Esophagus (tissue), 2 donors: ENCODE measurements around the gene DNLZ. TPM values are rescaled to one million over a fixed set of nuclear protein-coding genes. Genes with fewer than 3 reads are reported as not detected.

Experiments used
- H3K27ac ChIP-seq, 2 donors: one replicate each; pipeline ENCODE4 v1.5.1; 2013; ENCODE audit warnings: low read depth in 2 of 2, mild to moderate bottlenecking in 2 of 2, inconsistent platforms in 1 of 2, low read length in 1 of 2, moderate library complexity in 1 of 2
- H3K27me3 ChIP-seq, 2 donors: one replicate each; pipeline ENCODE4 v1.6.1; 2013; ENCODE audit warnings: low read length in 2 of 2, control low read depth in 1 of 2, mild to moderate bottlenecking in 1 of 2; ENCODE audit not compliant: insufficient read depth in 2 of 2, control insufficient read depth in 1 of 2
- H3K36me3 ChIP-seq, 2 donors: one replicate each; pipeline ENCODE4 v1.6.1; 2013; ENCODE audit warnings: low read length in 1 of 2; ENCODE audit not compliant: control insufficient read depth in 2 of 2, insufficient read depth in 2 of 2
- H3K4me1 ChIP-seq, 2 donors: one replicate each; pipeline ENCODE4 v1.6.1; 2013; ENCODE audit warnings: low read length in 1 of 2; ENCODE audit not compliant: control insufficient read depth in 2 of 2, insufficient read depth in 2 of 2
- H3K4me3 ChIP-seq, 2 donors: one replicate each; pipeline ENCODE4 v1.5.1; 2013; ENCODE audit warnings: low read length in 2 of 2, mild to moderate bottlenecking in 2 of 2, low read depth in 1 of 2, moderate library complexity in 1 of 2
- H3K9me3 ChIP-seq, 2 donors: one replicate each; pipeline ENCODE4 v1.6.1; 2013; ENCODE audit warnings: mild to moderate bottlenecking in 2 of 2, low read depth in 1 of 2, low read length in 1 of 2, moderate library complexity in 1 of 2; ENCODE audit not compliant: control insufficient read depth in 2 of 2, insufficient read depth in 1 of 2
- WGBS, 2 donors: extraction: QIAGEN DNeasy Blood & Tissue Kit; methylation state at CpG; one replicate each; pipeline ENCODE4 v1.1.7; 2013; 5-methylcytosine and 5-hydroxymethylcytosine counted together
- polyA plus RNA-seq, 2 donors: library from polyadenylated mRNA; stranded (reverse); fragments of 200-250 nt; gene quantifications; one replicate each; pipeline ENCODE4 v1.2.3, GENCODE V29; 2013
- donor health status: healthy with polysubstance abuse.
- donor health status: Bipolar disorder and iron deficiency.

DNLZ gene
- polyA plus RNA-seq, 2 donors: 7.1 to 10.1 TPM

DNA sequence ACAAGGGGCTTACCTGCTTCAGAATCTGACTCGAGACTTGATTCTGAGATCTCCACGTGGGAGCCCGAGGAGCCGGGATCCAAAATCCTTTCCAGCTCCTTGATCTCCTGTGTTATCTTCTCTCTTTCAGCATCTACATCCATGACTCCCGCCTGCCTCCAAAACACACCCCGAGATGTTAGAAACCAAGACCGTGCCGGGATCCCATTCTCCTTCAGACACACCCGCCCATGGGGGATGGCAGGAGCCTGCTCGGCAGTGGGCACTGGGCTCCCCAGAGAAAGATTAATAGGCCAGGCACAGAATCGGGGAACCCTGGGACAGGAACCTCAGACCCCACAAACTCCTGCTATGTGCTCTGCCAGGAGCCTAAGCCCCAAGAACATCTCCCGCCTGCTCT lies 34.7 kb upstream of the DNLZ start:
- Histone ChIP-seq H3K4me3 (no peak overlapping the region), H3K27ac (no peak overlapping the region), H3K27me3 (no peaks in the 10 kb centered on the region), H3K36me3 (peaks cover 10 to 45% of the 10 kb centered on the region in 2 donors), H3K9me3 (no peaks in the 10 kb centered on the region), H3K4me1 (peaks cover 0 to 14% of the 10 kb centered on the region in 2 donors)
- 91 to 92% methylated on average over 12 of the region's 12 CpGs for WGBS, 2 donors

DNA sequence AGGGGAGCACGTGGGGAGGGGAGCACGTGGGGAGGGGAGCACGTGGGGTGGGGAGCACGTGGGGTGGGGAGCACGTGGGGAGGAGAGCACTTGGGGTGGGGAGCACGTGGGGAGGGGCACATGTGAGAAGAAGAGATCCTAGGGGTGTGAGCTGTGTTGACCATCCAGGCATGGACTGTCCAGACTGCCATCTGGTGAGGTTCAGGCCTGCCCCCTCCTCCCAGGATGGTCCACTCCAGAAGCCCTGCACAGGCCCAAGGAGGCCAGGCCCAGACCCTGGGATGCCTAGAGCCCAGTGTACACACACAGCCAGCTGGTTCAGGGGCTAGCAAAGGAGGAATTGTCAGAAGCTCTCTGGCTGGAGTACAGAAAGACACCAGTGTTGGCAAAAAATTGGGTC lies 34.1 kb upstream of the DNLZ start:
- H3K27ac ChIP-seq: no peak overlapping the region
- 71 to 81% methylated on average over 6 of the region's 6 CpGs for WGBS, 2 donors

DNA sequence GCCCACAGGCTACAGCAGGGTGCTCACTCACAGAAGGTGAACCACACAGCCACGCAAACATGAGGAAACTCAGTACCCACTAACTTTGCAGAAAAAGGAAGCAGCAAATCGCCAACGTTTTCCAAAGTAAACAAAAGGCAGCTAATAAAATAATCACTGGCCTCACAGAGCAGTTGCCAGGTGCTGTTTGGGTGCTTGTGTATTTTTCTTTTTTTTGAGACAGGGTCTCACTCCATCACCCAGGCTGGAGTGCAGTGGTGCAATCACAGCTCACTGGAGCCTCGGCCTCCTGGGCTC lies 32.6 kb upstream of the DNLZ start:
- H3K27me3 ChIP-seq: no peaks in the 10 kb centered on the region
- no peaks in the 10 kb centered on the region for H3K9me3 ChIP-seq
- no peak overlapping the region for H3K27ac ChIP-seq
- H3K4me3 ChIP-seq: no peak overlapping the region
- WGBS, 2 donors: 67 to 75% methylated on average over 4 of the region's 4 CpGs
- H3K4me1 ChIP-seq: peaks cover 0 to 14% of the 10 kb centered on the region in 2 donors
- H3K36me3 ChIP-seq: peaks cover 14 to 49% of the 10 kb centered on the region in 2 donors

More for the DNA sequence above, 34.1 kb upstream of the DNLZ start:
- peaks cover 10 to 44% of the 10 kb centered on the region in 2 donors for H3K36me3 ChIP-seq
- H3K4me3 ChIP-seq: no peak overlapping the region
- H3K27me3 ChIP-seq: no peaks in the 10 kb centered on the region
- no peaks in the 10 kb centered on the region for H3K9me3 ChIP-seq
- peaks cover 0 to 14% of the 10 kb centered on the region in 2 donors for H3K4me1 ChIP-seq

- WGBS, 2 donors: 84 to 87% methylated on average over 26 of the region's 26 CpGs
- no peak overlapping the region for H3K27ac ChIP-seq
- H3K9me3 ChIP-seq: no peaks in the 10 kb centered on the region
- no peaks in the 10 kb centered on the region for H3K27me3 ChIP-seq
- peaks cover 0 to 14% of the 10 kb centered on the region in 2 donors for H3K4me1 ChIP-seq
- H3K4me3 ChIP-seq: no peak overlapping the region
- peaks cover 14 to 49% of the 10 kb centered on the region in 2 donors for H3K36me3 ChIP-seq
These were observed 32.0 kb upstream of the DNLZ start for GRCh38 chr9:136395345-136396218.

GRCh38 chr9:136395020-136395340 lies 31.4 kb upstream of the DNLZ start:
- Histone ChIP-seq H3K27me3 (no peaks in the 10 kb centered on the region), H3K9me3 (no peaks in the 10 kb centered on the region), H3K36me3 (peaks cover 14 to 49% of the 10 kb centered on the region in 2 donors), H3K4me1 (peaks cover 0 to 10% of the 10 kb centered on the region in 2 donors), H3K4me3 (no peak overlapping the region), H3K27ac (no peak overlapping the region)
- WGBS, 2 donors: 92 to 93% methylated on average over 13 of the region's 13 CpGs

- Histone ChIP-seq H3K4me3 (no peak overlapping the region), H3K27ac (no peak overlapping the region), H3K36me3 (peaks cover 14 to 50% of the 10 kb centered on the region in 2 donors), H3K27me3 (no peaks in the 10 kb centered on the region), H3K9me3 (no peaks in the 10 kb centered on the region), H3K4me1 (peaks cover 0 to 9% of the 10 kb centered on the region in 2 donors)
- WGBS, 2 donors: 92 to 94% methylated on average over 21 of the region's 21 CpGs
These were observed 30.9 kb upstream of the DNLZ start for GRCh38 chr9:136394312-136395019.

- H3K36me3 ChIP-seq: peaks cover 21 to 56% of the 10 kb centered on the region in 2 donors
- H3K4me1 ChIP-seq: peaks cover 0 to under 1% of the 10 kb centered on the region in 2 donors
- 84 to 87% methylated on average over 17 of the region's 17 CpGs for WGBS, 2 donors
- H3K4me3 ChIP-seq: no peak overlapping the region
- H3K27ac ChIP-seq: no peak overlapping the region
- no peaks in the 10 kb centered on the region for H3K9me3 ChIP-seq
- H3K27me3 ChIP-seq: no peaks in the 10 kb centered on the region
These were observed 30.0 kb upstream of the DNLZ start for GRCh38 chr9:136393531-136393930.

DNA sequence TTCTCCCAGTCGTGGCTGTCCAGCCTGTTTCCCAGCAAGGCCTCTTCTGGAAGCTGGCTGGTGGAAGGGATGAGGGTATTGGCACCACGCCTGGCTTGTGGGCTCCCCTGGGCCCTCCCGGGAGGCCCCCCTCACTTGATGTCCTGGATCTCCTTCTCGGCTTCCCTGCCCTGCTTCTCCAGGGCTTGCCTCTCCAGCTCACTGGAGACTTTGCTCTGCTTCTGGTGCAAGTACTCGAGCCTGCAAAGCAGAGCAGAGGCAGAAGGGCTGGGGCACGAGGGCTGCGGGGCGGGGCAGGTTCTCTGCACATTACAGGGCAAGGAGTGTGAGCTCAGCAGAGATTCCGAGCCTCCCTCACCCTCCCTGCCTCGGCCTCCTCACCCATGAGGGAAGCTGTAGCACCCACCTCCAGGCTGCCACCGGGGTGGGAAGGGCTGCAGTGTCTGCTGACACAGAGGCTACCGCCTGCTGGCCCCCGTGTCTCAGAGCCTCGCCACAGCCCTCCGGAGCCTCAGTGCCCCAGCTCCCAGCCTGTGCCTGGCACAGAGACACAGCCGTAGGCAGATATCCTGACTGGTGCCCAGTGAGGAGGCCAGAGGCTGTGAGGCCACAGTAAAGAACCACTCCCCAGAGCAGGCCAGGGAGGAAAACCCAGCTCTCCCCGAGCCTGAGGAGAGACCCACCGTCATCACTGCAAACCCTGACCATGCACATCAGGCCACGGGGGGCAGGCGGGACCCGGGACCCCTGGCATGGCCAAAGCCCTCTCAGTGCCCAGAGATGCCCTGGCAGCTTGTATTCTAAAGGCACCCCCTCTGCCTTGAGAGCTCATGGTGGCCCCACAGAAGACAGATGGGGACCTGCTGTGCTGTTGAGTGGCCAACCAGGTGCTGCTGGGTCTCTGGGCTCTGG lies 29.2 kb upstream of the DNLZ start:
- Histone ChIP-seq H3K27ac (no peak overlapping the region), H3K4me1 (no peaks in the 10 kb centered on the region), H3K27me3 (no peaks in the 10 kb centered on the region), H3K4me3 (no peak overlapping the region), H3K36me3 (peaks cover 26 to 60% of the 10 kb centered on the region in 2 donors), H3K9me3 (no peaks in the 10 kb centered on the region)
- WGBS, 2 donors: 87% methylated on average over 21 of the region's 21 CpGs

GRCh38 chr9:136391737-136392537 lies 28.4 kb upstream of the DNLZ start:
- Histone ChIP-seq H3K4me1 (no peaks in the 10 kb centered on the region), H3K27me3 (no peaks in the 10 kb centered on the region), H3K9me3 (no peaks in the 10 kb centered on the region), H3K27ac (no peak overlapping the region), H3K36me3 (peaks cover 32 to 65% of the 10 kb centered on the region in 2 donors), H3K4me3 (no peak overlapping the region)
- WGBS, 2 donors: 92% methylated on average over 28 of the region's 28 CpGs
